ENCODE data around the gene CNTD1. TPM values are rescaled to one million over a fixed set of nuclear protein-coding genes. Genes with fewer than 3 reads are reported as not detected.

Gene CNTD1
- total RNA-seq, 2 donors from 2014 or later: not detected

- no peak overlapping the region for H3K9ac ChIP-seq (ENCODE audit: extremely low read depth, low read length, poor library complexity, severe bottlenecking)
- no peaks in the 10 kb centered on the region for H3K27me3 Mint-ChIP-seq (ENCODE audit: insufficient read depth)
- H3K4me1 ChIP-seq (ENCODE audit: control insufficient read depth, insufficient read depth, low read length): peaks cover 3% of the 10 kb centered on the region
- no peak for DNase-seq
- H3K4me3 ChIP-seq (ENCODE audit: low read length): no peak overlapping the region
- H3K4me3 Mint-ChIP-seq: no peak overlapping the region
- no peaks in the 10 kb centered on the region for H3K9me3 ChIP-seq (ENCODE audit: control insufficient read depth, low read length)
- TF ChIP-seq CTCF (conservative IDR thresholded peaks at IDR 0.05): no peak
- H3K36me3 Mint-ChIP-seq (ENCODE audit: low read depth): peaks cover 51% of the 10 kb centered on the region
- H3K27ac ChIP-seq (ENCODE audit: low read depth, low read length): no peak overlapping the region
- H3K27me3 ChIP-seq (ENCODE audit: control insufficient read depth, insufficient read depth, low read length, poor library complexity, severe bottlenecking): no peaks in the 10 kb centered on the region
- H3K9me3 Mint-ChIP-seq: no peaks in the 10 kb centered on the region
- 94 to 96% methylated on average over 8 to 12 of the region's 12 CpGs for WGBS, 2 experiments (ENCODE audit: insufficient coverage in 1 of 2, insufficient read length in 1 of 2)
- peaks cover 46% of the 10 kb centered on the region for H3K36me3 ChIP-seq (ENCODE audit: control insufficient read depth, insufficient read depth, low read length)
- H3K27ac Mint-ChIP-seq: no peak overlapping the region
- peaks cover 16% of the 10 kb centered on the region for H3K4me1 Mint-ChIP-seq
Observed at GRCh38 chr17:42845556-42845917, 46.9 kb downstream of the CNTD1 start.

DNA sequence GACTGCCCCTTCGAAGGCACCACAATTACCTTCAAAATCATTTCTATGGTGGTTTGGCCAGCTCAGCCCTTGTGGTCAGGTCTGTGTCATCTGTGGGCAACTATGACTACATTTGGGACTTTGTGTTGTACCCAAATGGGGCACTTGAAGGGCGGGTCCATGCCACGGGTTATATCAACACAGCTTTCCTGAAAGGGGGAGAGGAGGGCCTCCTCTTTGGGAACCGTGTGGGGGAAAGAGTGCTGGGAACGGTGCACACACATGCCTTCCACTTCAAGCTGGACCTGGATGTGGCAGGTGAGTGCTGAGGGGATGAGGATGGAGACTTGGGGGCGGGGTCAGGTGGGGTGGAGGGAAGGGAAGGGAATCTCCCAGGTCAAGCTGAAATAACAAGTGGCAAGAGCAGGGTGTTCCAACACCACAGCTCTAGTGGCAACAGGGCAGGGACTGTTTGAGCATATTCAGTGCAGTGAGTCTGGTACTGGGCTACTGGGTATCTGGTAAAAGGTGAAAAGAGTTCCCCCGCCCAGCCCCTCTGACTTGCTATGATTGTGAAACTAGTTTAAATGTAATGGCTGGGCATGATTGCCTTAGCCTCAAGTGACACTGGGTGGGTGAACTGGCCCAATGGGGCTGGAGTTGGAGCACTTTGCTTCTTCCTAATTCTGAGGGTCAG is 47.4 kb downstream of the CNTD1 start:
- Mint-ChIP-seq H3K4me1 (peaks cover 18% of the 10 kb centered on the region), H3K9me3 (no peaks in the 10 kb centered on the region), H3K27me3 (ENCODE audit: insufficient read depth) (no peaks in the 10 kb centered on the region), H3K27ac (no peak overlapping the region), H3K36me3 (ENCODE audit: low read depth) (peaks cover 48% of the 10 kb centered on the region), H3K4me3 (no peak overlapping the region)
- H3K36me3 ChIP-seq (ENCODE audit: control insufficient read depth, insufficient read depth, low read length): peaks cover 42% of the 10 kb centered on the region
- DNase-seq: no peak
- TF ChIP-seq CTCF (conservative IDR thresholded peaks at IDR 0.05): no peak
- H3K4me3 ChIP-seq (ENCODE audit: low read length): no peak overlapping the region
- no peak overlapping the region for H3K9ac ChIP-seq (ENCODE audit: extremely low read depth, low read length, poor library complexity, severe bottlenecking)
- peaks cover 3% of the 10 kb centered on the region for H3K4me1 ChIP-seq (ENCODE audit: control insufficient read depth, insufficient read depth, low read length)
- H3K27ac ChIP-seq (ENCODE audit: low read depth, low read length): no peak overlapping the region
- WGBS, 2 experiments (ENCODE audit: insufficient coverage in 1 of 2, insufficient read length in 1 of 2): 92% methylated on average over 7 of the region's 7 CpGs; no CpG with 5 or more reads in 1 of the 2 experiments
- no peaks in the 10 kb centered on the region for H3K27me3 ChIP-seq (ENCODE audit: control insufficient read depth, insufficient read depth, low read length, poor library complexity, severe bottlenecking)
- H3K9me3 ChIP-seq (ENCODE audit: control insufficient read depth, low read length): no peaks in the 10 kb centered on the region

DNA sequence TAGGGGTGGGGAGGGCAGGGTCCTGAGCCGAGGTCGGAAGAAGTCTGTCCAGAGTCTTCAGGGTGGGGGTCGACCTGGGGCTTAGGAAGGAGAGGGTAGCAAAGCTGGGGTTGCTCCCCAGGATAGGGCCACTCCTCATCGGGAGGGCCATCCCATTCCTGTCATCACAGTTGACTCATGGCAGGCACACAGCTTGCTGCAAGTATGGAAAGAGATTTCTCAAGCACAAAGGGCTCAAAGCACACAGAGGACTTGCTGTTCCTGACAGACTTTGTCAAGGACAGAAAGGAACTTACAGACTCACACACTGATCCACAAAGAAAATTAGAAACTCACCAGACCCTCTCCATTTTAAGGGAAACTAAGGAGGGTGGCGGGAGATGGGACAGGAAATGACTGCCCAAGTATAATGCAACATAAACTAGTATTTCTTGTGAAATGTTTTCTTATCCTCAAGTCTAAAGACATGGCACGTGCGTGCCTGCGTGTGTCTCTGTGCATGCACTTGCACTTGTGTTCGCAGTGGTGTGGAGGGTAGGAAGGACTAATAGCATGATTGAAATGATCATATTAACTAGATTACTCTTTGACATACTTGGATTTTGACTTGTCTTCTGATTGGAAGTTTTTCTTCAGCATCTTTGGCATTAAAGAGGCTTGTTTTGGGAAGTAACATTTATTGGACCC is 48.1 kb downstream of the CNTD1 start:
- H3K9ac ChIP-seq (ENCODE audit: extremely low read depth, low read length, poor library complexity, severe bottlenecking): no peak overlapping the region
- no peak for DNase-seq
- Mint-ChIP-seq H3K9me3 (no peaks in the 10 kb centered on the region), H3K4me1 (peaks cover 17% of the 10 kb centered on the region), H3K27me3 (ENCODE audit: insufficient read depth) (no peaks in the 10 kb centered on the region), H3K4me3 (no peak overlapping the region), H3K27ac (peak overlapping the region; percentile 35), H3K36me3 (ENCODE audit: low read depth) (peaks cover 42% of the 10 kb centered on the region)
- no peak overlapping the region for H3K4me3 ChIP-seq (ENCODE audit: low read length)
- H3K27me3 ChIP-seq (ENCODE audit: control insufficient read depth, insufficient read depth, low read length, poor library complexity, severe bottlenecking): no peaks in the 10 kb centered on the region
- peaks cover 35% of the 10 kb centered on the region for H3K36me3 ChIP-seq (ENCODE audit: control insufficient read depth, insufficient read depth, low read length)
- TF ChIP-seq CTCF (conservative IDR thresholded peaks at IDR 0.05): no peak
- no peaks in the 10 kb centered on the region for H3K9me3 ChIP-seq (ENCODE audit: control insufficient read depth, low read length)
- no peak overlapping the region for H3K27ac ChIP-seq (ENCODE audit: low read depth, low read length)
- WGBS, 2 experiments (ENCODE audit: insufficient coverage in 1 of 2, insufficient read length in 1 of 2): 90 to 92% methylated on average over 5 to 8 of the region's 9 CpGs
- H3K4me1 ChIP-seq (ENCODE audit: control insufficient read depth, insufficient read depth, low read length): peaks cover 3% of the 10 kb centered on the region
